HG03159 (cell line): ENCODE results near the gene GZMA.

Experiments used
- ATAC-seq: cut with Tn5 transposase; IDR thresholded peaks from one replicate; pipeline ENCODE4 v1.9.1; 2021; ENCODE audit warnings: mild to moderate bottlenecking, moderate library complexity; ENCODE audit not compliant: unreplicated experiment

GZMA gene

GRCh38 chr5:55108661-55109060, 6.2 kb downstream of the GZMA start:
- ATAC-seq = no peak

DNA sequence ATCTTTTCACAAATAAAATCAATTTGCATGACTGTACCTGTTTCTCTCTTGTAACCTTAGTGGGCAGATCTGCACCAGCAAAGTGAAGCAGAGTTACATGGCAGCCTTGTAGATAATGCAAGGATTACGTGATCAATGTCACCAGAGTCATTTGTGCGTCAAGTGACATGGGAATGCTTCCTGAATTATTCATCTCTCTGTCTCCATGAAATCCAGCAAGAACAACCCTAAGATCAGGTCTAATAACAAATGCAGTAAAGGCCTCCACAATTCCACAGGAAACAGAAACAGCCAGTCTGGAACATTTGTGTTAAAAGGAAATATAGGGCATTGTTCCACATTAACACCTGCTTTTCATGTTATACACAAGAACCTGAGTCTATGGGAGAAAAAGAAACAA, 7.8 kb downstream of the GZMA start:
- ATAC-seq = no peak

- no peak for ATAC-seq
These were observed 10.9 kb downstream of the GZMA start for GRCh38 chr5:55113327-55113726.

DNA sequence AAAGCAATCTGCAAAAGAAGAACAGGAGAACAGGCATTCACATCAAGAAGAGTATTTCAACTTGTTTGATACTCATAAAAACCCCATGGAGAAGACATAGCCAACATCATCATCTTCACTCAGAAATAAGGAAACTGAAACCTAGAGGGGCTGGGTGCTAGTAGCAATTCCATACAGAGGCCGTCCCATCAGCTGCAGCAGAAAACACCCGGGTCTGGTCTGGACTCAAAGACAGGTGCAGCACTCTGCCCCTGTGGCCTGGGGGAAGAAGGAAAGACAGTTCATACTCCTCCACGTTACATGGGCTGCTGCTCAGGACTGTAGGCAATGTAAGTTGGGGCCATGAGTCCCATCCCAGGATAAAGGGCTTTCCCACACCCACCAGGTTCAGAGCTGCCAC, 11.6 kb downstream of the GZMA start:
- ATAC-seq = no peak

DNA sequence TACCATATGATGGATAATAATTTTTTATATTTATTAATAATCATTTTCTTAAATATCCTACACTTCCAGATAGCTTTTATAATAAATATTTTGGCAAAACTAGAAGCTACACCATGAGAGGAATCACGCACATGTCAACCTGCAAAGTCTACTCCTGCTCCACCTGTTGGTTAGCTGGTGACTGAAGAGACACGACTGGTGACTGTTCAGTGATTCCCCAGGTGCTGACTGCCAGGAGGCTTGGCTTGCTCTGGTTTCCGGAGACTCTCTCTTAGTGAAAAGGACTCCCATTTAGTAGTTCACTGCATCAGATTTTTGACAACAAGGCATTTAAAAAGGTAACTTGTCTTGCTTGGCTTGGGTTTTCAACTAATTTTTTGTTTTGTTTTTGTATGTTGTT, 20.9 kb downstream of the GZMA start:
- no peak for ATAC-seq

DNA sequence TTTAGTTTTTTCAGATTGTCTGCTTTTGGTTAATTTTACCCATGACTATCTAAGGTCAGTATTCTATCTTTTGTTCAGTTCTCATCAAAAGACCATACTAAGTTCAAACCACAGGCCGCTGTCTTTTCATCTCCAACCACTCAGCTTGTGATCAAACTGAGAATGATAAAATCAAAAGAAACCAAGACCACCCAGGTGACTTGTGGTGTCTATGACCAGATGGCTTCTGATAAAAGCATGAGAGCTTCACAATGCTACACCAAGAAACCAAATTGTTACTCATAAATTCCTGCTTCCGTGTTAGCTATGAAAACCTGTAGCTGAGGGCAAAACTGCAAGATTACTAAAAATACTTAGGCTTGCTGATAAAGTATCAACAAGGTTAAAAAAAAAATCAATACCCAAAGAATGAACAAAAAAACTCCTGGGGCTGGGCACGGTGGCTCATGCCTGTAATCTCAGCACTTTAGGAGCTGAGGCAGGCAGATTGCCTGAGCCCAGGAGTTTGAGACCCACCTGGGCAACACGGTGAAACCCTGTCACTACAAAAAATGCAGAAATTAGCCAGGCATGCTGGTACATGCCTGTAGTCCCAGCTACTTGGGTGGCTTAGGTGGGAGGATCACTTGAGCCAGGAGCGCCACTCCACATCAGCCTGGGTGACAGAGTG, 31.7 kb downstream of the GZMA start:
- ATAC-seq = no peak

DNA sequence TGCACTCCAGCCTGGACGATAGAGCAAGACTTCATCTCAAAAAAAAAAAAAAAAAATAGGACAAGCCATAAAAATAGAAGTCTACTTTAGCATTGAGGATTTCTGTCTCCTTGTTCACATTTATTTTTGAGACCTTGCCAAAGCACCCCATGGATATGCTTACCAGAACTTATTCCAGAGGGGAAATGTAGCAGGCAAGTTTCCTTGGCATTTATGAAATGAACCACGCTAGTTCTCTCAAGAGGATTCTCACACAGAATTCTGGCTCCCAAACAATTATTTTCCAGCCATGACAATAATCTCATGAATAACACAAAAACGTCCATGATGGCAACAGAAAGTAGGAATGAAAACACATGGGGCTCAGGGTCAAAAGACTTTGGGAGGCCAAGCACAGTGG, 34.1 kb downstream of the GZMA start:
- no peak for ATAC-seq

DNA sequence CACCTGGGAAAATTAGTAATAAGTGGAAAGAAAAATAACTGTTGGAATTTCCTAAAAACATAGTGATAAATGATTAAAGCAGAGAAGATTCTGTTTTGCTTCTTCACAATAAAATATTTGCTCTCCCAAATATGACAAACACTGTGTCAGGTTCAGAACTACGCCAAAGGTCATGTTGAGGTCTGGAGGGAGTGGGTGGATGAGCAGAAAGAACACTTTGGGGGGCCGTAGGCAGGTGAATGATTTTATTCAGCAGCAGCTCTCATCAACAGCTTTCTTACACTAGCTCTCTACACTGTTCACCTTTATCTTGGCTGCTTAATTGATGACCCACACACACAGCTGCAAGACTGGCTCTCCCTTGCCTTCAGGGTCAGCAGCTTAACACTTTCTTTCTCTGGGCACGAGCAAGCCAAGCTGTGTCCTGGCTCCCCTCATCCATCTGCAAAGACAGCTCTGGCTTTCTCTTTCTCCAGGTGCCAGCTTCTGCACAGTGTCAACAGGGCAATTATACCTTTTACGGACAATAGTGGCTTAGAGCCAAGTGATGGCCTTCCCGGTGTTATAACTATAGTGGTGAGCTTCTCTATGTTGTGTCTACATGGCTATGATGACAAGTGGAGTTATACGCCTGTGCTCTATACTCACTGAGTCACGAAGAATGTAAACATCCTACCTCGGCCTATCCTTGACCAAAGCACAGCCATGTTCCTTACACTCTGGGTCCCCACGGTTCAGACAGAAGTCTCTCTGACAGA, 38.6 kb downstream of the GZMA start:
- no peak for ATAC-seq

DNA sequence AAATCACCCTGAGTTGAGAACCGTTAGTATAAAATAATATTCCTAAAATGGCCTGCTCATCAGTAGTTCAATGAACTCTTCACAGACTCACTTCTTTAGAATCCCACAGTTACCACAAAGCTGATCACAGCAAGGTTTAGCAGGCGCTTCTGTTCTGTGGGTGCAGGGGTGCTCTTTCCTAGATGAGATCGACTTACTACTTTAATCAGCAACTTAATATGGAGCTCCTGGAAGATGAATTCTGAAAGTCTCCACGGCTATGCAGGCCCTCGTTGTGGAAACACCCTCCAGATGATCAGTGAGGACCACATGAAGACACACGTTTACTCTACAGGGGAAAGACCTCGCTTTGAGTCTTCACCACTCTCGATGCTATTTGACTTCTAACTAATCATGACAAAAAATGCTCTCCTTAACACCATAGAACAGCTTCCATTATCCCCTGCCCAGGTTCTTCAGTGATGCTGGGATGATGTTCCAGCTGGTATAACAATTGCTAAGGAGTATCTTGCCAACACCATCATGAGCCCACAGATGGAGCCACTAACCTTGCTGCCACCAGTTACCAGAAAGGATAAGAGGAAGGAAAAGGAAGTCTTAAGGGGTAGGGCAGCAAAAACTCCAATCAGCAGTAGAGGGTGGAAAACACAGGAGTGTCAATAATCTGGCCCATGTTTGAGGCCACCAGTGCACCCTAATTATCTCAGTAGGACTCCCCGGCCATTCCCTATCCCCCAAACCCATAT, 39.7 kb downstream of the GZMA start:
- ATAC-seq = no peak

- ATAC-seq = no peak
These were observed 41.2 kb downstream of the GZMA start for GRCh38 chr5:55143624-55144023.

DNA sequence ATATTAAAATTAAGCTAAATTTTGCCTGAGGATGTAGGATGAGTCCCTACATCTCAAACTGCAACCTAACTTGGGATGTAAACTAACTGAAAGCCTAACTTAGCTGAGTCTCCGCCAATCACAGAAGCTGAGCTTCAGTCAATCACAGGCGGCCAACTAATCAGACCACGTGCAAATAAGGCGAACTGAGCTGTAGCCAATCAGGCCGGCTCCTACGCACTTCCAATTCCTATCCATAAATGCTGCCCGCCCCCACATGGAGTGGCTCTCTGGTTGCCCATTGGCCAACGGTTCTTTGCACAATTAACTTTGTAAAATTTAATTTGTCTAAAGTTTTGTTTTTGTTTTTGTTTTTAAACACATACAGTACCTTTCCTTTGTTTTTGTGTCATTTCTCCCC, 43.6 kb downstream of the GZMA start:
- ATAC-seq = no peak

DNA sequence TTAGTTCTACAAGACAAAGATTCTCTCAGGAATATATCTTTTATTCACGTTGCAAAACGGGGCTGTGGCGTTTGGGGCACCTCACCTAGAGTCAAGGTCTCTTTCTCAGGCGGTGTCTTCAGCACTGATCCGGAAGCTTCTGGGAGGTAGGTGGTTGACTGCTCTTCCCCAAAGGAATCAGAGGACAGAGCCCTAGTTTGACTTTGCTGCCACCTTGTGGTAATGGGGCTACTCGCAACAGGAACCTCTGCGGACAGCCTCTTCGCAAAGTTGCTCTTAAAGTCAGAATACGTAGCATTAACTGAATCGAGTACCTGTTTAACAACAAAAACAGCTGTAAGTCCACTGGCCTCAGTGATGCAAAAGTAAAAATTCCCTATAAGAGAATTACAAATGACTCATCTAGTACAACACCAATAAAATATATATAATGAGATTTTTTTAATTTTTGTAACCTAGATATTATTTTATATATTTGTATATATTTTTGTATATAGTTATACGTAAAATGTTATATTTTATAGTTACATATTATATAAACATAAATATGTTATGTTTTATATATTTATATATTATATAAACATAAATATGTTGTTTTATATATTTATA, 44.2 kb downstream of the GZMA start:
- ATAC-seq = peak; percentile 86

GRCh38 chr5:55149308-55149795, 46.9 kb downstream of the GZMA start:
- no peak for ATAC-seq

DNA sequence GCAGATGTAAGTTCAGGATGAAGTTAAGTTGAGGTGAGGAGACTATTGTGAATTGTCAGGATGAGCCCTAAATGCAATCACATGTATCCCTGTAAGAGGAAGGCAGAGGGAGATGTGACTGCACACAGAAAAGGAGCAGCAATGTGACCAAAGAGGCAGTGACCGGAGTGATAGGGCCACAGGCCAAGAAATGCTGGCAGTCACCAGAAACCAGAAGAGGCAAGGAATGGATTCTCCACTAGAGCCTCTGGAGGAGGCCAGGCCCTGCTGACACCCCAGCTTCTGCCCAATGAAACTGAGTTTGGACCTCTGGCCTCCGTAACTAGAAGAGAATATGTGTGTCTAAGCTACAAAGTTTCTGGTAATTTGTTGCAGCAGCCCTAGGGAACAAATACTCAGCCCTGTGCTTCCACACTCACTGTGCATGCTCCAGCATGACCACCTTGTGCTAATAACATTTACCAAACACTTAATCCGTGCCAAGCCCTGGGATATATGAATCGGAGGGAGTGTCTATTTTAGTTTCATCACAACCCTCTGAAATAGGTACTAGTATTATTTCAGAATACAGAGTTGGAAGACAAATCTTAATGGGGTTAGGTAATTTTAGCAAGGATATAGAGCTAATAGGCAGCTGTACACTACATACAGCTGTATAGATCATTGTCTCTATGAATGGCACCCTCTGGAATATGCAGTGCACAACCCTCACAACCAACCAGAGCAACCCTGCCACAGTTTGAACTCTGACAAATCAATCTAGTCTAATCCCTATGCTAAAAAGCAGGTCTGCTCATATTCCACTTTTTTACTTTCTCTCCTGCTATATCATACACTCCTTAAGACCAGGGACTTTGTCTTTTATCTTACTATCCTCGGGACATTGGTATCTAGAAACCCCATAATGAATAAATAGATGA, 49.7 kb downstream of the GZMA start:
- ATAC-seq = no peak

DNA sequence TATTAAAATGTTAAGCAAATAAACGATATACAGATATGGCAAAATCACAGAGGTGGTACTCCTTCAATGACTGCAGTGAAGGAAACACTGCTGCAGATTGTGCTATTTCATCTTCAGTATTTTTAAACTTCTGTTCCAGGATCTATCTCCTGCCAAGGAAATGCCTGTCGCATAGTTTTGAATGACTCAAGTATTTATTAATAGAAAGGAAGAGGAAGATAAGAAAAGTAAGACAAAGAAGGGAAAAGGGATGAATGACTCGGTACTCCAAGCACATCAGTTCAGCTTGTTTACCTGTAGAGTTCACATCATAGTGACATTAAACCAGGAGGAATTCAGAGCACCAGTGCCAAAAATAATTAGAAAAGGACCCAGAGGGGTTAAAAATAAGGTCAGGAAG, 52.4 kb downstream of the GZMA start:
- ATAC-seq = no peak
